ENCODE results near the gene PPAT.
"Not testable (repeated sequence)": the region's sequence is repeated elsewhere in the genome, so short reads cannot be mapped to it uniquely, and the experiment has no call there.

PPAT gene

DNA sequence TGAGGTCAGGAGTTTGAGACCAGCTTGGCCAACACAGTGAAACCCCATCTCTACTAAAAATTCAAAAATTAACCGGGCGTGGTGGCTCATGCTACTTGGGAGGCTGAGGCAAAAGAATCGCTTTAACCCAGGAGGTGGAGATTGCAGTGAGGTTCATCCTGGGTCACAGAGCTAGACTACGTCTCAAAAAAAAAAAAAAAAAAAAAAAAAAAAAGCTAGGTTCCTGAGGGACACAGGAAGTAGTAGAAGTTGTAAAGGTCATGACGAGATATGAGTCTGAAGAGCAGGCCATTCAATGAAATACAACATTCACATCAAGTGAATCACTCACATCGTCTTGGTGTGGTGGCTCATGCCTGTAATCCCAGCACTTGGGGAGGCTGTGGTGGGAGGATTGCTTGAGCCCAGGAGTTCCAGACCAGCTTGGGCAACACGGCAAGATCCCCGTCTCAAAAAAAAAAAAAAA is 30.9 kb upstream of the PPAT start:
- not testable (repeated sequence) for H3K79me1 ChIP-seq (replicated peaks; ENCODE audit: low read length, poor library complexity, severe bottlenecking); H3K4ac ChIP-seq (ENCODE audit: low read depth in 1 of 2, low read length in 2 of 2); H4K91ac ChIP-seq (ENCODE audit: low read length); H3K9me3 ChIP-seq (ENCODE audit: control insufficient read depth, low read length); H3K18ac ChIP-seq (ENCODE audit: low read depth in 1 of 2, low read length in 2 of 2); H4K8ac ChIP-seq (ENCODE audit: low read length); H2AFZ ChIP-seq (ENCODE audit: low read depth, low read length); H2BK5ac ChIP-seq (ENCODE audit: low read depth, low read length, poor library complexity, severe bottlenecking); H2BK15ac ChIP-seq (ENCODE audit: low read depth, poor library complexity, severe bottlenecking); H3K4me1 ChIP-seq (ENCODE audit: control insufficient read depth, insufficient read depth, low read depth, low read length); H2BK120ac ChIP-seq (ENCODE audit: low read depth, low read length); H3K23ac ChIP-seq (ENCODE audit: low read length in 2 of 2); H3K27me3 ChIP-seq (ENCODE audit: control insufficient read depth in 1 of 2, insufficient read depth in 1 of 2, low read length in 2 of 2); H3K14ac ChIP-seq (ENCODE audit: low read length in 2 of 2); H2BK12ac ChIP-seq (ENCODE audit: low read length in 2 of 2)
- 37% methylated on average over 5 of the region's 8 CpGs for WGBS
- peaks cover 6 to 40% of the 10 kb centered on the region in 2 experiments for H3K36me3 ChIP-seq (ENCODE audit: control insufficient read depth in 1 of 2, insufficient read depth in 2 of 2, low read depth in 1 of 2, low read length in 2 of 2)
- peak overlapping the region; percentile 75 for H3K4me2 ChIP-seq (ENCODE audit: low read length, poor library complexity, severe bottlenecking)
- peak overlapping the region; percentile 20 for H2AK5ac ChIP-seq (ENCODE audit: low read length, severe bottlenecking)
- peak overlapping the region; percentile 53 to 95 for H3K4me3 ChIP-seq (ENCODE audit: insufficient read depth in 1 of 2, low read depth in 1 of 2, low read length in 2 of 2)
- H3K27ac ChIP-seq (ENCODE audit: low read length, poor library complexity, severe bottlenecking), result peak overlapping the region; percentile 11
- peak; percentile 83 for DNase-seq
- H3K9ac ChIP-seq (ENCODE audit: low read length), result peak overlapping the region; percentile 99

DNA sequence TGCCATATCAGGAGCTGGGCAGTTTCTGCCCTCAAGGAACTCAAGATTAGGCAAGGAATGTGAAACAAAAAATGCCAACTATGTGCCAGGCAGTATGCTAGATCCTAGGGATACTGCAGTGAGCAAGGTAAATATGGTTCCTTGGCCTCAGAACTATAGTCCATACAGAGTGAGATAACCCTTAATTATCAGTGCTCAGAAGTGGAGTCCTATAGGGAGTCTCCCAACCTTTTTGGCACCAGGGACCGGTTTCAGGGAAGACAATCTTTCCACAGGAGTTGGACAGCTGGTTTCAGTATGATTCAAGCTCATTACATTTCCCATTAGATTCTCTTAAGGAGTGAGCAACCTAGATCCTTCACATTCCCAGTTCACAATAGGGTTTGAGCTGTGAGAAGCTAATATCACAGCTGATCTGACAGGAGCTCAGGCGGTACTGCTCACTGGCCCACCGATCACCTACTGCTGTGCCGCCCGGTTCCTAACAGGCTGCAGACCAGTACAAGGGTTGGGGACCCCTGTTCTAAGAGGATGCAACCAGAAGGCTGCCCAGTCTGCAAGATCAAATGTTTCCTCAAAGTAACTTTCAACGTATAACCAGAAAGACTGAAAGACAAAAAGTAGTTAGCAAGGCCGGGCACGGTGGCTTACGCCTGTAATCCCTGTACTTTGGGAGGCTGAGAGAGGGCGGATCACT is 30.3 kb upstream of the PPAT start:
- Histone ChIP-seq H3K79me1 (replicated peaks; ENCODE audit: low read length, poor library complexity, severe bottlenecking) (peaks cover 6% of the 10 kb centered on the region), H3K27me3 (ENCODE audit: control insufficient read depth in 1 of 2, insufficient read depth in 1 of 2, low read length in 2 of 2) (no peaks in the 10 kb centered on the region), H3K36me3 (ENCODE audit: control insufficient read depth in 1 of 2, insufficient read depth in 2 of 2, low read depth in 1 of 2, low read length in 2 of 2) (peaks cover 5 to 41% of the 10 kb centered on the region in 2 experiments), H4K8ac (ENCODE audit: low read length) (peak overlapping the region; percentile 86), H2AFZ (ENCODE audit: low read depth, low read length) (no peak overlapping the region), H2BK15ac (ENCODE audit: low read depth, poor library complexity, severe bottlenecking) (no peak overlapping the region), H2BK12ac (ENCODE audit: low read length in 2 of 2) (no peak overlapping the region), H3K4me1 (ENCODE audit: control insufficient read depth, insufficient read depth, low read depth, low read length) (peaks cover 4% of the 10 kb centered on the region), H3K4me3 (ENCODE audit: insufficient read depth in 1 of 2, low read depth in 1 of 2, low read length in 2 of 2) (peak overlapping the region; percentile 8 to 95), H3K18ac (ENCODE audit: low read depth in 1 of 2, low read length in 2 of 2) (peak overlapping the region in 1 of 2 experiments; percentile 19), H2BK120ac (ENCODE audit: low read depth, low read length) (no peak overlapping the region), H4K91ac (ENCODE audit: low read length) (no peak overlapping the region), H3K4me2 (ENCODE audit: low read length, poor library complexity, severe bottlenecking) (peak overlapping the region; percentile 49), H2AK5ac (ENCODE audit: low read length, severe bottlenecking) (peak overlapping the region; percentile 49), H3K9me3 (ENCODE audit: control insufficient read depth, low read length) (no peaks in the 10 kb centered on the region), H3K4ac (ENCODE audit: low read depth in 1 of 2, low read length in 2 of 2) (peak overlapping the region in 1 of 2 experiments; percentile 92), H2BK5ac (ENCODE audit: low read depth, low read length, poor library complexity, severe bottlenecking) (no peak overlapping the region), H3K23ac (ENCODE audit: low read length in 2 of 2) (peak overlapping the region in 1 of 2 experiments; percentile 6), H3K27ac (ENCODE audit: low read length, poor library complexity, severe bottlenecking) (peak overlapping the region; percentile 1), H3K14ac (ENCODE audit: low read length in 2 of 2) (no peak overlapping the region), H3K9ac (ENCODE audit: low read length) (peak overlapping the region; percentile 99)
- DNase-seq, result peak; percentile 36
- WGBS, result 78% methylated on average over 9 of the region's 10 CpGs

DNA sequence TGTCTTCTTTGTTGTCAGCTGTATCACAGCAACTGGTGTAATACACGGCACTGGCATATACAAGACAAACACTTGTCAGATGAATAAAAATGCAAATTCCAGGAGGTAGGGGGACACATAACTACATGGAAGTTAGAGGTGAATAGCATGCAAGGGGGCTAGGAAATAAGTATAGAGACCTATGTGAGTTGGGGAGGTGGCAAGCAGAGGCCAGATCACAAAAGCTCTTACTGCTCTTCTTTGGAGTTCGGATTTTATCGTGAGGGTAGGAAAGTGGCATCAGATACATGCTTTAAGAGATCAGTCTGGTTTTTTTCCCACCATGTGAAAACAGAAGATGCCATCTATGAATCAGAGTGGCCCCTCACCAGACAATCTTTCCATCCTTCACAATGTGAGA is 29.2 kb upstream of the PPAT start:
- Histone ChIP-seq H3K79me1 (replicated peaks; ENCODE audit: low read length, poor library complexity, severe bottlenecking) (peaks cover 11% of the 10 kb centered on the region), H4K91ac (ENCODE audit: low read length) (no peak overlapping the region), H3K4me1 (ENCODE audit: control insufficient read depth, insufficient read depth, low read depth, low read length) (peaks cover 4% of the 10 kb centered on the region), H3K27me3 (ENCODE audit: control insufficient read depth in 1 of 2, insufficient read depth in 1 of 2, low read length in 2 of 2) (no peaks in the 10 kb centered on the region), H2BK12ac (ENCODE audit: low read length in 2 of 2) (no peak overlapping the region), H3K4ac (ENCODE audit: low read depth in 1 of 2, low read length in 2 of 2) (no peak overlapping the region), H4K8ac (ENCODE audit: low read length) (no peak overlapping the region), H3K27ac (ENCODE audit: low read length, poor library complexity, severe bottlenecking) (no peak overlapping the region), H3K9me3 (ENCODE audit: control insufficient read depth, low read length) (no peaks in the 10 kb centered on the region), H3K23ac (ENCODE audit: low read length in 2 of 2) (no peak overlapping the region), H3K4me2 (ENCODE audit: low read length, poor library complexity, severe bottlenecking) (no peak overlapping the region), H2BK5ac (ENCODE audit: low read depth, low read length, poor library complexity, severe bottlenecking) (no peak overlapping the region), H2AFZ (ENCODE audit: low read depth, low read length) (no peak overlapping the region), H3K9ac (ENCODE audit: low read length) (no peak overlapping the region), H2AK5ac (ENCODE audit: low read length, severe bottlenecking) (no peak overlapping the region), H2BK120ac (ENCODE audit: low read depth, low read length) (no peak overlapping the region), H3K4me3 (ENCODE audit: insufficient read depth in 1 of 2, low read depth in 1 of 2, low read length in 2 of 2) (no peak overlapping the region), H2BK15ac (ENCODE audit: low read depth, poor library complexity, severe bottlenecking) (no peak overlapping the region), H3K14ac (ENCODE audit: low read length in 2 of 2) (no peak overlapping the region), H3K36me3 (ENCODE audit: control insufficient read depth in 1 of 2, insufficient read depth in 2 of 2, low read depth in 1 of 2, low read length in 2 of 2) (peaks cover 12 to 43% of the 10 kb centered on the region in 2 experiments), H3K18ac (ENCODE audit: low read depth in 1 of 2, low read length in 2 of 2) (no peak overlapping the region)
- DNase-seq, result no peak
- WGBS, result 96% methylated on average over 3 of the region's 3 CpGs

DNA sequence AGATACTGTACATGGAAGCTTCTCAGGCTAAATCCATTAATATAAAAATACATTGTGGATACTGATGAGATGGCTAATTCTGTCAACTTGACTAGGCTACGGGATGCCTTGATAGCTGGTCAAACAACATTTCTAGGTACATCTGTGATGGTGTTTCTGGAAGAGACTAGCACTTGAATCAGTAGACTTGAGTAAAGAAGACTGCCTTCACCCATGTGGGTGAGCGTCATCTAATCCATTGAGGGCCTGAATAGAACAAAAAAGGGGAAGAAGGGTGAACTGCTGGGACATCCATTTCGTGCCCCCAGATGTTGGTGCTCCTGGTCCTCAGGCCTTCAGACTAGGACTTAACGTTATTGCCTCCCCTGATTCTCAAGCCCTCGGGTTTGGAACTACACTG is 28.3 kb upstream of the PPAT start:
- no peak overlapping the region for H3K18ac ChIP-seq (ENCODE audit: low read depth in 1 of 2, low read length in 2 of 2)
- no peak overlapping the region for H3K4me3 ChIP-seq (ENCODE audit: insufficient read depth in 1 of 2, low read depth in 1 of 2, low read length in 2 of 2)
- H2BK5ac ChIP-seq (ENCODE audit: low read depth, low read length, poor library complexity, severe bottlenecking), result no peak overlapping the region
- H2AFZ ChIP-seq (ENCODE audit: low read depth, low read length), result no peak overlapping the region
- WGBS, result 92% methylated on average over 5 of the region's 5 CpGs
- H3K4ac ChIP-seq (ENCODE audit: low read depth in 1 of 2, low read length in 2 of 2), result no peak overlapping the region
- no peak overlapping the region for H3K14ac ChIP-seq (ENCODE audit: low read length in 2 of 2)
- H4K91ac ChIP-seq (ENCODE audit: low read length), result no peak overlapping the region
- no peak overlapping the region for H2BK120ac ChIP-seq (ENCODE audit: low read depth, low read length)
- peaks cover 4% of the 10 kb centered on the region for H3K4me1 ChIP-seq (ENCODE audit: control insufficient read depth, insufficient read depth, low read depth, low read length)
- H3K27me3 ChIP-seq (ENCODE audit: control insufficient read depth in 1 of 2, insufficient read depth in 1 of 2, low read length in 2 of 2), result no peaks in the 10 kb centered on the region
- no peak overlapping the region for H2BK12ac ChIP-seq (ENCODE audit: low read length in 2 of 2)
- no peak for DNase-seq
- no peak overlapping the region for H3K23ac ChIP-seq (ENCODE audit: low read length in 2 of 2)
- no peak overlapping the region for H2AK5ac ChIP-seq (ENCODE audit: low read length, severe bottlenecking)
- peaks cover 12% of the 10 kb centered on the region for H3K79me1 ChIP-seq (replicated peaks; ENCODE audit: low read length, poor library complexity, severe bottlenecking)
- no peak overlapping the region for H3K4me2 ChIP-seq (ENCODE audit: low read length, poor library complexity, severe bottlenecking)
- H3K9me3 ChIP-seq (ENCODE audit: control insufficient read depth, low read length), result no peaks in the 10 kb centered on the region
- no peak overlapping the region for H2BK15ac ChIP-seq (ENCODE audit: low read depth, poor library complexity, severe bottlenecking)
- no peak overlapping the region for H3K9ac ChIP-seq (ENCODE audit: low read length)
- H3K27ac ChIP-seq (ENCODE audit: low read length, poor library complexity, severe bottlenecking), result no peak overlapping the region
- no peak overlapping the region for H4K8ac ChIP-seq (ENCODE audit: low read length)
- peaks cover 12 to 51% of the 10 kb centered on the region in 2 experiments for H3K36me3 ChIP-seq (ENCODE audit: control insufficient read depth in 1 of 2, insufficient read depth in 2 of 2, low read depth in 1 of 2, low read length in 2 of 2)

Data from mesenchymal stem cell (in vitro differentiated cells and primary cell).